ENCODE measurements around the gene VTI1A. TPM values are rescaled to one million over a fixed set of nuclear protein-coding genes. Genes with fewer than 3 reads are reported as not detected.

The VTI1A gene
- total RNA-seq, 1 donor from 2014 or later = 30.1 TPM

- TF ChIP-seq CTCF (conservative IDR thresholded peaks at IDR 0.05; ENCODE audit: low read depth, low read length) = no peak
- DNase-seq (ENCODE audit: low read depth) = no peak
- no peak overlapping the region for H3K4me3 ChIP-seq (ENCODE audit: low read depth, low read length)
Measured at GRCh38 chr10:112687647-112688046, 240.6 kb downstream of the VTI1A start.

GRCh38 chr10:112689327-112690072, 242.5 kb downstream of the VTI1A start:
- no peak for DNase-seq (ENCODE audit: low read depth)
- TF ChIP-seq CTCF (conservative IDR thresholded peaks at IDR 0.05; ENCODE audit: low read depth, low read length) = peak; percentile 49
- no peak overlapping the region for H3K4me3 ChIP-seq (ENCODE audit: low read depth, low read length)

GRCh38 chr10:112695539-112695938, 248.5 kb downstream of the VTI1A start:
- TF ChIP-seq CTCF (conservative IDR thresholded peaks at IDR 0.05; ENCODE audit: low read depth, low read length) = no peak
- no peak for DNase-seq (ENCODE audit: low read depth)
- no peak overlapping the region for H3K4me3 ChIP-seq (ENCODE audit: low read depth, low read length)

- TF ChIP-seq CTCF (conservative IDR thresholded peaks at IDR 0.05; ENCODE audit: low read depth, low read length) = no peak
- H3K4me3 ChIP-seq (ENCODE audit: low read depth, low read length) = no peak overlapping the region
- no peak for DNase-seq (ENCODE audit: low read depth)
Measured at GRCh38 chr10:112696592-112696991, 249.6 kb downstream of the VTI1A start.

GRCh38 chr10:112698133-112698817, 251.3 kb downstream of the VTI1A start:
- no peak overlapping the region for H3K4me3 ChIP-seq (ENCODE audit: low read depth, low read length)
- TF ChIP-seq CTCF (conservative IDR thresholded peaks at IDR 0.05; ENCODE audit: low read depth, low read length) = no peak
- no peak for DNase-seq (ENCODE audit: low read depth)

GRCh38 chr10:112698818-112699164, 251.8 kb downstream of the VTI1A start:
- no peak overlapping the region for H3K4me3 ChIP-seq (ENCODE audit: low read depth, low read length)
- no peak for DNase-seq (ENCODE audit: low read depth)
- TF ChIP-seq CTCF (conservative IDR thresholded peaks at IDR 0.05; ENCODE audit: low read depth, low read length) = no peak

Data from epithelial cell of proximal tubule (primary cell).